Measurements from ENCODE around the gene ARPC5.

Gene ARPC5

GRCh38 chr1:183578856-183579255 lies 56.7 kb downstream of the ARPC5 start:
- DNase-seq (ENCODE audit: low spot score), result no peak
- TF ChIP-seq CTCF (IDR thresholded peaks at IDR 0.05; ENCODE audit: extremely low read depth, insufficient read depth, missing control alignments), result no peak
- in situ Hi-C loops (cut with MboI; ENCODE audit: low pct_unique_long_range_greater_than_20kb, low sequenced_read_pairs, unreplicated experiment), result no loop called here

- TF ChIP-seq CTCF (IDR thresholded peaks at IDR 0.05; ENCODE audit: extremely low read depth, insufficient read depth, missing control alignments), result no peak
- no peak for DNase-seq (ENCODE audit: low spot score)
- in situ Hi-C loops (cut with MboI; ENCODE audit: low pct_unique_long_range_greater_than_20kb, low sequenced_read_pairs, unreplicated experiment), result no loop called here
Observed at GRCh38 chr1:183577897-183578465, 57.6 kb downstream of the ARPC5 start.

- in situ Hi-C loops (cut with MboI; ENCODE audit: low pct_unique_long_range_greater_than_20kb, low sequenced_read_pairs, unreplicated experiment), result no loop called here
- TF ChIP-seq CTCF (IDR thresholded peaks at IDR 0.05; ENCODE audit: extremely low read depth, insufficient read depth, missing control alignments), result no peak
- no peak for DNase-seq (ENCODE audit: low spot score)
Observed at GRCh38 chr1:183576537-183576936, 59.0 kb downstream of the ARPC5 start.

GRCh38 chr1:183575606-183576005 lies 60.0 kb downstream of the ARPC5 start:
- no peak for TF ChIP-seq CTCF (IDR thresholded peaks at IDR 0.05; ENCODE audit: extremely low read depth, insufficient read depth, missing control alignments)
- in situ Hi-C loops (cut with MboI; ENCODE audit: low pct_unique_long_range_greater_than_20kb, low sequenced_read_pairs, unreplicated experiment), result no loop called here
- no peak for DNase-seq (ENCODE audit: low spot score)

GRCh38 chr1:183572721-183573120 lies 62.9 kb downstream of the ARPC5 start:
- DNase-seq (ENCODE audit: low spot score), result no peak
- in situ Hi-C loops (cut with MboI; ENCODE audit: low pct_unique_long_range_greater_than_20kb, low sequenced_read_pairs, unreplicated experiment), result no loop called here
- TF ChIP-seq CTCF (IDR thresholded peaks at IDR 0.05; ENCODE audit: extremely low read depth, insufficient read depth, missing control alignments), result no peak

GRCh38 chr1:183571678-183572268 lies 63.8 kb downstream of the ARPC5 start:
- DNase-seq (ENCODE audit: low spot score), result no peak
- TF ChIP-seq CTCF (IDR thresholded peaks at IDR 0.05; ENCODE audit: extremely low read depth, insufficient read depth, missing control alignments), result no peak
- in situ Hi-C loops (cut with MboI; ENCODE audit: low pct_unique_long_range_greater_than_20kb, low sequenced_read_pairs, unreplicated experiment), result no loop called here

Measured in GM13977 (cell line).